ENCODE results near the gene AHSA1. TPM values are rescaled to one million over a fixed set of nuclear protein-coding genes. Genes with fewer than 3 reads are reported as not detected.

The AHSA1 gene
- polyA plus RNA-seq, 2 of the 4 experiments (the other 2 are of a cell fraction), result 299 to 307 TPM

GRCh38 chr14:77498984-77499527 is 41.2 kb downstream of the AHSA1 start:
- no peaks in the 10 kb centered on the region; the same call in 2 of the 3 replicates for H3K9me3 ChIP-seq
- 49% methylated on average over 38 of the region's 53 CpGs for WGBS (ENCODE audit: missing lambda C conversion rate)
- TF ChIP-seq RFX5 (IDR thresholded peaks at IDR 0.05), result no peak
- no peak for TF ChIP-seq KDM5A (IDR thresholded peaks at IDR 0.05)
- TF ChIP-seq REST (IDR thresholded peaks at IDR 0.05), result no peak
- no peak for TF ChIP-seq JUNB (IDR thresholded peaks at IDR 0.05)
- no peak for TF ChIP-seq HES2 (IDR thresholded peaks at IDR 0.05)
- TF ChIP-seq MYC (IDR thresholded peaks at IDR 0.05; ENCODE audit: borderline replicate concordance, low read length), result no peak
- TF ChIP-seq CHD4 (IDR thresholded peaks at IDR 0.05; ENCODE audit: borderline replicate concordance), result no peak
- no peak for TF ChIP-seq POLR2AphosphoS2 (conservative IDR thresholded peaks at IDR 0.05; ENCODE audit: low read length)
- no peak for TF ChIP-seq ESRRA (IDR thresholded peaks at IDR 0.05; ENCODE audit: borderline replicate concordance, low read length)
- no peak for TF ChIP-seq ATOH8 (CRISPR knock-in tag; IDR thresholded peaks at IDR 0.05; ENCODE audit: low read depth)
- TF ChIP-seq EHMT2 (IDR thresholded peaks at IDR 0.05; ENCODE audit: low read depth), result no peak
- DNase-seq (ENCODE audit: low read depth in 1 of 2, low spot score in 1 of 2), result no peak
- peak overlapping the region; percentile 100 for H3K4me2 ChIP-seq
- FAIRE-seq, result no peak
- POLR2A ChIA-PET, result no interaction called here
- peak; percentile 23 to 46; a peak in 5 of 6 replicates for ATAC-seq
- H3K4me1 ChIP-seq, result peaks cover 6% of the 10 kb centered on the region; the same call in 1 of the 3 replicates
- peak overlapping the region; percentile 70 for H3K4me3 ChIP-seq
- H3K27ac ChIP-seq, result peak overlapping the region; percentile 59 to 75; a peak in 5 of 6 replicates
- CTCF ChIA-PET, result interaction anchor here (1.2 to 1.7 kb wide), 2 partner anchors 11 to 15 kb away, joined by 3 to 4 read pairs; no protein-coding TSS in a partner anchor

- ChIA-PET POLR2A (no interaction called here), CTCF (no interaction called here)
- ATAC-seq (no peak), DNase-seq (ENCODE audit: low read depth in 1 of 2, low spot score in 1 of 2) (no peak), FAIRE-seq (no peak)
- H3K9me3 ChIP-seq, result no peaks in the 10 kb centered on the region; the same call in 2 of the 3 replicates
- peaks cover 6% of the 10 kb centered on the region; the same call in 1 of the 3 replicates for H3K4me1 ChIP-seq
- H3K4me3 ChIP-seq, result no peak overlapping the region
- WGBS (ENCODE audit: missing lambda C conversion rate), result 76% methylated on average over 11 of the region's 11 CpGs
- H3K27ac ChIP-seq, result no peak overlapping the region
- no peak overlapping the region for H3K4me2 ChIP-seq
- TF ChIP-seq HOXB13 (CRISPR knock-in tag; IDR thresholded peaks at IDR 0.05; ENCODE audit: low read depth), result no peak
Measured at GRCh38 chr14:77502109-77502782, 44.4 kb downstream of the AHSA1 start.

DNA sequence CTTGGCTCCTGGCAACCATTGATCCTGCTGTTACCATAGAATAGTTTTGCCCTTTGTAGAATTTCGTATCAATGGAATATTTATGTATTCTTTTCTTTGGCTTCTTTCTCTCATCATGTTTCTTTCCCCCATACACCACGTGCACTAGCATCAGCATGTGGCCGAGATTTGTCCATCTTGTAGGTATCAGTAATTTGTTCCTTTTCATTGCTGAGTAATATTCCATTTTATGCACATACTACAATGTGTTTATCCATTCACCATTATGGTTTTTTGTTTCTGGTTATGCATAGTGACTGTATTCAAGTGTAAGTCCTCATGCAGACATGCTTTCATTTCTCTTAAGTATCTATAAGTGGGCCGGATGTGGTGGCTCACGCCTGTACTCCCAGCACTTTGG is 45.2 kb downstream of the AHSA1 start:
- Histone ChIP-seq H3K4me2 (no peak overlapping the region), H3K4me1 (peaks cover 8% of the 10 kb centered on the region), H3K9me3 (no peaks in the 10 kb centered on the region; the same call in 2 of the 3 replicates), H3K27ac (no peak overlapping the region), H3K4me3 (no peak overlapping the region)
- FAIRE-seq (no peak), DNase-seq (ENCODE audit: low read depth in 1 of 2, low spot score in 1 of 2) (no peak), ATAC-seq (no peak)
- TF ChIP-seq EP300 (IDR thresholded peaks at IDR 0.05) (no peak), HDAC2 (IDR thresholded peaks at IDR 0.05) (0 out of 2 replicates have a peak, but pooled peaks have one; percentile 21), RARB (CRISPR knock-in tag; IDR thresholded peaks at IDR 0.05) (no peak), ZC3H11A (IDR thresholded peaks at IDR 0.05) (no peak), HOXA7 (CRISPR knock-in tag; IDR thresholded peaks at IDR 0.05) (no peak), FOSB (CRISPR knock-in tag; IDR thresholded peaks at IDR 0.05) (no peak)
- ChIA-PET CTCF (no interaction called here), POLR2A (no interaction called here)
- 94% methylated on average over 5 of the region's 5 CpGs for WGBS (ENCODE audit: missing lambda C conversion rate)
